Tibial nerve (tissue), 4 donors: ENCODE measurements around the gene ASTL. TPM values are rescaled to one million over a fixed set of nuclear protein-coding genes. Genes with fewer than 3 reads are reported as not detected.
A peak's percentile ranks its signal among the peaks of the same experiment; 100 is the strongest.

Source experiments
- DNase-seq, 2 donors: peaks; one replicate each; pipeline ENCODE4 v3.0.0-alpha.2; 2019; ENCODE audit warnings: low spot score in 2 of 2
- H3K27ac ChIP-seq, 4 donors: fragments of 200-600 bp; sonication (generic) in 3 of 4; one replicate each; pipeline ENCODE4 v1.5.1; 2017 to 2019; ENCODE audit warnings: mild to moderate bottlenecking in 1 of 4
- H3K27me3 ChIP-seq, 2 donors: fragments of 200-600 bp; sonication (generic) in 1 of 2; one replicate each; pipeline versions ENCODE4 v1.5.1 to v1.6.0; 2017 to 2019
- H3K36me3 ChIP-seq, 3 donors: fragments of 200-600 bp; sonication (generic); one replicate each; pipeline ENCODE4 v1.5.1; 2018 to 2019
- H3K4me1 ChIP-seq, 4 donors: fragments of 200-600 bp; sonication (generic) in 3 of 4; one replicate each; pipeline ENCODE4 v1.5.1; 2017 to 2019
- H3K4me3 ChIP-seq, 4 donors: fragments of 200-600 bp; sonication (generic) in 3 of 4; one replicate each; pipeline ENCODE4 v1.5.1; 2017 to 2019; ENCODE audit warnings: mild to moderate bottlenecking in 1 of 4, moderate library complexity in 1 of 4
- H3K9me3 ChIP-seq, 4 donors: fragments of 200-600 bp; sonication (generic) in 3 of 4; one replicate each; pipeline ENCODE4 v1.5.1; 2017 to 2019
- CTCF ChIP-seq, 5 experiments: fragments of 200-600 bp in 3 of 5; fragments of 450-650 bp in 2 of 5; sonication (generic) in 3 of 5; IDR thresholded peaks; one replicate each; pipeline ENCODE4 v1.5.1; 2016 to 2019; ENCODE audit warnings: antibody characterized with exemption in 5 of 5, mild to moderate bottlenecking in 3 of 5, moderate library complexity in 2 of 5
- EP300 ChIP-seq, 2 donors: sonication (generic); formaldehyde crosslinking; IDR thresholded peaks; one replicate each; pipeline ENCODE4 v1.6.1; 2017; ENCODE audit warnings: antibody characterized with exemption in 2 of 2, mild to moderate bottlenecking in 1 of 2
- POLR2A ChIP-seq, 2 donors: fragments of 450-650 bp; IDR thresholded peaks; one replicate each; pipeline ENCODE4 v1.6.1; 2017; ENCODE audit warnings: antibody characterized with exemption in 2 of 2, mild to moderate bottlenecking in 2 of 2, moderate library complexity in 2 of 2
- WGBS, 2 donors: methylation state at CpG; one replicate each; pipeline ENCODE4 v1.1.5; 2018; 5-methylcytosine and 5-hydroxymethylcytosine counted together
- total RNA-seq, 4 donors: library from RNA; depleted of rRNA; stranded (reverse); fragments of >200 nt; gene quantifications; one replicate each; pipeline ENCODE4 v1.1.0, GENCODE V29; 2016

ASTL gene
- total RNA-seq, result under 1 TPM in 1 of 4 donors, not detected in 3; 0.60 TPM

DNA sequence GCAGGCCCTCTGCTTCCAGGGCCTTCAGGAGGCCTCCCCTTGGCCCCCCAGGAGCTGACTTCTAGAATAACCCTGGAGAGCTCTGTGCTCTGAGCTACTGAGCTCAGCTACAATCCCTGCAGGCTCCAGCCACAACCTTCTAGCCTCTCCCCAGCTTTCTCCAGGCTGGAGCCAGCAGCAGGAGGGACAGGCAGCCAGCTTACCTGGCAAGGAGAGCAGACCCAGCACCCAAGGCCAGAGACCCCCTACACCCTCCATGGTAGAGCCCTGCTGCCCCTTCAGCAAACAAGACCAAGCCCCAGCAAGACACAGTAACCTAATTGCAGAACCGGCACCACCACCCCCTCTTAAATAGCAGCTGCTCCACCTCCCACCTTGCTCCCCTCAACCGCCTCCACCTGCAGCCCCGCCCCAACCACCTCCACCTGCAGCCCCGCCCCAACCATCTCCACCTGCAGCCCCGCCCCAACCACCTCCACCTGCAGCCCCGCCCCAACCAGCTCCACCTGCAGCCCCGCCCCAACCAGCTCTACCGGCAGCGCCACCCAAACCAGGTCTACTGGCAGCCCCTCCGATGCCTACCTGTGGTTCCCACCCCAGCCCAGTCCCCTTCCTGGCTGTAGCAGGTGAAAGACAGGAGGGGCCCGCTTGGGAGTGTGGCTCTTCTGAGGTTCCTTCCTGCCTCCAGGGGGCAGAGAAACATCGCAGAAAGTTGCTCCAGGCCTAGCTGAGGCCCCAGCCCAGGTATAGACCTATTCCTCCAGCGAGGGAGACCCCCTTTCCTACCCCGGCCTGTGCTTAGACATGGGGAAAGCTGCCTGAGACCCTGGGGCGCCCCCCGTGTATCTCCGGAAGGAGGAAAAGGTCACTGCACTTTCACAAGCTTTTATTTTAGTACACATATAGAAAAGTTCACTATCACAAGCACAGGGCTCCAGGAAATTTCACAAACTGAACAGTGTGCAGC is at the start of gene ASTL:
TSS of gene ASTL (minus strand) at position 324 of the 967 bp plus-strand sequence. CDS start at position 258, 66 bp downstream.
- Histone ChIP-seq H3K9me3 (no peaks in the 10 kb centered on the region), H3K27me3 (peaks cover 0 to 6% of the 10 kb centered on the region in 2 donors), H3K36me3 (no peaks in the 10 kb centered on the region), H3K27ac (no peak within 1 kb of the TSS), H3K4me3 (no peak within 1 kb of the TSS), H3K4me1 (no peaks in the 10 kb centered on the region)
- WGBS, 2 donors, result 20% methylated on average over 16 to 17 of the region's 17 CpGs
- TF ChIP-seq EP300 (IDR thresholded peaks at IDR 0.05) (no peak), CTCF (IDR thresholded peaks at IDR 0.05) (peak; percentile 26 to 52 (median 34)), POLR2A (IDR thresholded peaks at IDR 0.05) (no peak)
- no peak for DNase-seq

DNA sequence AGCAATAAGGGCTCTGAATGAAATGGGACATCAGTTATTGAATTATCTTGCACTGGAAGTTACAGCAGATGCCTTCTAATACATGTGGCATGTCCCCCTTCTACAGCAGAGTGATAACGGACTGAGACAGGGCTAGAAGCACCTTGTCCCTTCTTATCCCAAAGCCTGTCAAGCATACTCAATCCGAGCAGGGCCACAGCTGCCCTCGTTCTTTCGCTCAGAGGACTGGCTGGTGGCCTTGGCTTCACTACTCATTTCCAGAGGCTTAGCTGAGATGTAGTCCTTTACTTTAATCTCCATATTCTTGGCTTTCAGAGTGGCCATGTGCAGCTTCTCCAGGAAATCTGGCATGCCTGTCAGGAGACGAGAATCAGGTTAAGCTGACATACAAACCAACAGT is 48.3 kb upstream of the ASTL start:
- Histone ChIP-seq H3K36me3 (peaks cover 0 to 84% (median 4%) of the 10 kb centered on the region in 3 donors), H3K4me3 (no peak overlapping the region), H3K9me3 (no peaks in the 10 kb centered on the region), H3K27me3 (no peaks in the 10 kb centered on the region), H3K27ac (no peak overlapping the region), H3K4me1 (no peaks in the 10 kb centered on the region)
- 91 to 94% methylated on average over 5 of the region's 5 CpGs for WGBS, 2 donors
- DNase-seq, result no peak
- TF ChIP-seq EP300 (IDR thresholded peaks at IDR 0.05) (no peak), CTCF (IDR thresholded peaks at IDR 0.05) (no peak), POLR2A (IDR thresholded peaks at IDR 0.05) (no peak)

GRCh38 chr2:96185516-96185915 is 47.2 kb upstream of the ASTL start:
- WGBS, 2 donors, result 89 to 97% methylated on average over 1 of the region's 1 CpG
- Histone ChIP-seq H3K27ac (no peak overlapping the region), H3K4me3 (no peak overlapping the region), H3K9me3 (no peaks in the 10 kb centered on the region), H3K36me3 (peaks cover 0 to 74% (median 4%) of the 10 kb centered on the region in 3 donors), H3K27me3 (no peaks in the 10 kb centered on the region), H3K4me1 (no peaks in the 10 kb centered on the region)
- TF ChIP-seq POLR2A (IDR thresholded peaks at IDR 0.05), result no peak
- no peak for DNase-seq

DNA sequence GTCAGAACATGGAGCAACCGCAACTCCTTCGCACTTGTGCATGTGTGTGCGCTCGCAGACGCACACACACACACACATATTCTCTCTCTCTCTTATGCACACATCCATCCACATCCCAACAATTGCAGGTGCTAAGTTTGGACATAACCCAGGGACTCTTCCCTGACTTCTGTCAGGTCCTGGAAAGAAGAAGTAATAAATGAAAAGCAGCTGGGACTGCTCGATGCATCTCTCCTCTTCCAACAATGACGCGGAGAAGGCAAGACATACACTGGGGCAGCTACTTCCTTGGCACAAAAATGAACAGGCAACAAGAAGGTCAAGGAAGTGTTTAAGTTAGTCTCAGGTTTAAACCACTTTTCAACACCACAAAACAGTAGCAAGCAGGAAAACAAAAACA is 46.7 kb upstream of the ASTL start:
- no peak for DNase-seq
- TF ChIP-seq POLR2A (IDR thresholded peaks at IDR 0.05), result no peak
- Histone ChIP-seq H3K27me3 (no peaks in the 10 kb centered on the region), H3K4me1 (no peaks in the 10 kb centered on the region), H3K36me3 (peaks cover 0 to 69% (median 4%) of the 10 kb centered on the region in 3 donors), H3K9me3 (no peaks in the 10 kb centered on the region), H3K27ac (no peak overlapping the region), H3K4me3 (no peak overlapping the region)
- 84 to 91% methylated on average over 8 of the region's 8 CpGs for WGBS, 2 donors

DNA sequence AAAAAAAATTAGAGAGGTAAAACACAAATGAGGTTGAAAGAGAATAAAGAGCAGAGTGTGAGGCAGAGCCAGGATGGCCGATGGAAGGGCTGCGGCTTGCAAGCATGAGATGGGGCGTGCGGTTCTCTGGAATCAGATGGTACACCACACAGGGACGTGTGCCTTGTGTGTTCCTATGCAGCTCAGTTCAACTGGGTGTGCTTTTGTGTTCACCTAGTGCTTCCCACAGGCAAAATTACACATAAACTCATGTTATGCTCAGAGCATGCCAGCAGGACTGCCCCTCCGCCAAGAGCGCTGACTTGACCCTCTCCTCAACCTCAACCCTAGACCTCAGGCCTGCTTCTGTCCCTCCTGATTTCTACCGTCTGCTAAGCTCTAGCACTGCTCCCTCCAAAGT is 45.9 kb upstream of the ASTL start:
- 80 to 82% methylated on average over 8 of the region's 8 CpGs for WGBS, 2 donors
- Histone ChIP-seq H3K4me3 (no peak overlapping the region), H3K9me3 (no peaks in the 10 kb centered on the region), H3K4me1 (no peaks in the 10 kb centered on the region), H3K27ac (no peak overlapping the region), H3K27me3 (no peaks in the 10 kb centered on the region), H3K36me3 (peaks cover 0 to 61% (median 4%) of the 10 kb centered on the region in 3 donors)
- DNase-seq, result no peak
- no peak for TF ChIP-seq EP300 (IDR thresholded peaks at IDR 0.05)
- TF ChIP-seq POLR2A (IDR thresholded peaks at IDR 0.05), result no peak
- no peak for TF ChIP-seq CTCF (IDR thresholded peaks at IDR 0.05)

GRCh38 chr2:96181529-96181928 is 43.2 kb upstream of the ASTL start:
- peaks cover 0 to 35% (median 0%) of the 10 kb centered on the region in 3 donors for H3K36me3 ChIP-seq
- WGBS, 2 donors, result 77 to 85% methylated on average over 5 of the region's 5 CpGs
- no peak overlapping the region for H3K4me3 ChIP-seq
- H3K27ac ChIP-seq, result no peak overlapping the region
- no peaks in the 10 kb centered on the region for H3K4me1 ChIP-seq
- no peak for DNase-seq
- no peaks in the 10 kb centered on the region for H3K9me3 ChIP-seq
- TF ChIP-seq CTCF (IDR thresholded peaks at IDR 0.05), result no peak
- TF ChIP-seq POLR2A (IDR thresholded peaks at IDR 0.05), result no peak
- TF ChIP-seq EP300 (IDR thresholded peaks at IDR 0.05), result no peak
- H3K27me3 ChIP-seq, result no peaks in the 10 kb centered on the region
